Fibroblast of peridontal ligament (primary cell): ENCODE data around the gene PARD6B.
"Not testable (repeated sequence)": the region's sequence is repeated elsewhere in the genome, so short reads cannot be mapped to it uniquely, and the experiment has no call there.

Experiments
- DNase-seq: peaks from one replicate; pipeline ENCODE4 v3.0.0-alpha.2; 2010; ENCODE audit errors: extremely low read depth

PARD6B gene

GRCh38 chr20:50774515-50774914 is 43.1 kb downstream of the PARD6B start:
- DNase-seq, result no peak

- no peak for DNase-seq
These were observed 44.9 kb downstream of the PARD6B start for GRCh38 chr20:50776122-50776817.

GRCh38 chr20:50777373-50777772 is 46.0 kb downstream of the PARD6B start:
- DNase-seq, result no peak

GRCh38 chr20:50778994-50779393 is 47.6 kb downstream of the PARD6B start:
- DNase-seq, result not testable (repeated sequence)

GRCh38 chr20:50783390-50783789 is 52.0 kb downstream of the PARD6B start:
- no peak for DNase-seq

GRCh38 chr20:50783903-50784302 is 52.5 kb downstream of the PARD6B start:
- no peak for DNase-seq

- DNase-seq, result no peak
These were observed 53.1 kb downstream of the PARD6B start for GRCh38 chr20:50784464-50784863.

- DNase-seq, result no peak
These were observed 55.3 kb downstream of the PARD6B start for GRCh38 chr20:50786703-50787102.

- no peak for DNase-seq
These were observed 55.8 kb downstream of the PARD6B start for GRCh38 chr20:50787181-50787580.

- DNase-seq, result peak; percentile 91
These were observed 56.9 kb downstream of the PARD6B start for GRCh38 chr20:50788045-50788991.

GRCh38 chr20:50789968-50790650 is 58.7 kb downstream of the PARD6B start:
- DNase-seq, result no peak

- peak; percentile 86 for DNase-seq
These were observed 59.4 kb downstream of the PARD6B start for GRCh38 chr20:50790651-50791277.

- peak; percentile 56 for DNase-seq
These were observed 61.6 kb downstream of the PARD6B start for GRCh38 chr20:50792708-50793574.

GRCh38 chr20:50793575-50794016 is 62.2 kb downstream of the PARD6B start:
- not testable (repeated sequence) for DNase-seq

- no peak for DNase-seq
These were observed 62.9 kb downstream of the PARD6B start for GRCh38 chr20:50794181-50794845.

- DNase-seq, result peak; percentile 63
These were observed 63.7 kb downstream of the PARD6B start, which contains the start of gene BCAS4 for GRCh38 chr20:50794846-50795634. Gene BCAS4 (plus strand): TSS chr20:50795061. CDS start chr20:50795084, 23 bp downstream.

GRCh38 chr20:50797142-50797541 is 65.8 kb downstream of the PARD6B start:
- DNase-seq, result no peak

GRCh38 chr20:50798650-50799049 is 67.3 kb downstream of the PARD6B start:
- DNase-seq, result no peak

- DNase-seq, result no peak
These were observed 68.0 kb downstream of the PARD6B start for GRCh38 chr20:50799176-50799889.
